Transverse colon (tissue), 4 donors: Measurements from ENCODE around the gene RGS9. TPM values are rescaled to one million over a fixed set of nuclear protein-coding genes. Genes with fewer than 3 reads are reported as not detected.

Experiments
- DNase-seq: peaks from one replicate; pipeline ENCODE4 v3.0.0-alpha.2; 2019
- H3K27ac ChIP-seq, 4 donors: fragments of 200-600 bp; sonication (generic); 2 replicates each; pipeline ENCODE4 v1.5.1; 2016 to 2018; ENCODE audit warnings: inconsistent platforms in 4 of 4
- H3K27me3 ChIP-seq: fragments of 200-600 bp; sonication (generic); 2 replicates; pipeline ENCODE4 v1.5.1; 2017; ENCODE audit warnings: inconsistent platforms
- H3K36me3 ChIP-seq, 4 donors: fragments of 200-600 bp; sonication (generic); 2 replicates each; pipeline ENCODE4 v1.5.1; 2017 to 2019; ENCODE audit warnings: inconsistent platforms in 4 of 4
- H3K4me1 ChIP-seq, 4 donors: fragments of 200-600 bp; sonication (generic); 2 replicates each; pipeline ENCODE4 v1.5.1; 2017 to 2020; ENCODE audit warnings: inconsistent platforms in 4 of 4
- H3K4me3 ChIP-seq, 4 donors: fragments of 200-600 bp; sonication (generic); 1 replicate in 1 of 4; 2 replicates in 3 of 4; pipeline versions ENCODE4 v1.5.1 to v1.6.1; 2017 to 2019; ENCODE audit warnings: inconsistent platforms in 4 of 4
- H3K9me3 ChIP-seq, 2 donors: fragments of 200-600 bp; sonication (generic); 2 replicates each; pipeline ENCODE4 v1.5.1; 2017 to 2019; ENCODE audit warnings: inconsistent platforms in 2 of 2
- CTCF ChIP-seq, 5 experiments: fragments of 200-600 bp in 3 of 5; fragments of 450-650 bp in 2 of 5; sonication (generic) in 3 of 5; IDR thresholded peaks; 1 replicate in 2 of 5; 2 replicates in 3 of 5; pipeline ENCODE4 v1.5.1; 2016 to 2017; ENCODE audit warnings: antibody characterized with exemption in 5 of 5, inconsistent platforms in 3 of 5, mild to moderate bottlenecking in 2 of 5, moderate library complexity in 1 of 5
- EP300 ChIP-seq: sonication (generic); formaldehyde crosslinking; IDR thresholded peaks from one replicate; pipeline ENCODE4 v1.6.1; 2017; ENCODE audit warnings: antibody characterized with exemption, low read depth
- POLR2A ChIP-seq: fragments of 450-650 bp; IDR thresholded peaks from one replicate; pipeline ENCODE4 v1.6.1; 2016; ENCODE audit warnings: antibody characterized with exemption, mild to moderate bottlenecking, moderate library complexity
- POLR2AphosphoS5 ChIP-seq, 3 donors: sonication (generic); formaldehyde crosslinking; IDR thresholded peaks; one replicate each; pipeline ENCODE4 v1.6.1; 2016; ENCODE audit warnings: antibody characterized with exemption in 3 of 3
- WGBS, 2 donors: methylation state at CpG; one replicate each; pipeline ENCODE4 v1.1.5; 2018; ENCODE audit warnings: low coverage in 1 of 2; 5-methylcytosine and 5-hydroxymethylcytosine counted together
- in situ Hi-C, 4 donors: fragments of 200-750 bp; cut with MboI; loops; one replicate each; pipeline versions ENCODE4 v1.15.0 to v1.15.1; 2017; ENCODE audit warnings: low sequenced_read_pairs in 3 of 4, low pct_ligation_motif_present in 1 of 4, low pct_unique_long_range_greater_than_20kb in 1 of 4
- intact Hi-C: fragments of 100-400 bp; cut with DNase I; formaldehyde crosslinking; loops from one replicate; pipeline ENCODE4 v1.15.1; 2023; ENCODE audit warnings: low total_unique reads
- total RNA-seq, 4 donors: library from RNA; depleted of rRNA; stranded (reverse); fragments of >200 nt; gene quantifications; one replicate each; pipeline ENCODE4 v1.1.0, GENCODE V29; 2016

The RGS9 gene
- total RNA-seq, 4 donors from 2014 or later: 2.6 to 10.6 (median 7.8) TPM; not detected in 1

- intact Hi-C loops: loop anchor here (10.0 kb wide), 1 partner anchor 118 kb away; no protein-coding TSS in a partner anchor
These were observed 34.4 kb upstream of the RGS9 start for GRCh38 chr17:65102788-65103187.

GRCh38 chr17:65103431-65103830, 33.7 kb upstream of the RGS9 start:
- Histone ChIP-seq H3K4me3 (no peak overlapping the region), H3K4me1 (peaks cover 6 to 38% (median 15%) of the 10 kb centered on the region in 4 donors), H3K36me3 (no peaks in the 10 kb centered on the region), H3K9me3 (no peaks in the 10 kb centered on the region), H3K27me3 (no peaks in the 10 kb centered on the region), H3K27ac (no peak overlapping the region)
- in situ Hi-C loops (loop anchor here in 2 of 4 donors (10.0 to 25.0 kb wide), 2 partner anchors 139 to 141 kb away; no protein-coding TSS in a partner anchor), intact Hi-C loops (loop anchor here (10.0 kb wide), 1 partner anchor 119 kb away; no protein-coding TSS in a partner anchor)
- 61 to 88% methylated on average over 2 to 3 of the region's 3 CpGs for WGBS, 2 donors
- no peak for TF ChIP-seq EP300
- TF ChIP-seq POLR2AphosphoS5 (IDR thresholded peaks at IDR 0.05): no peak
- TF ChIP-seq POLR2A: no peak
- DNase-seq: no peak

More at GRCh38 chr17:65102788-65103187, 34.4 kb upstream of the RGS9 start:
- H3K4me1 ChIP-seq: peaks cover 6 to 38% (median 15%) of the 10 kb centered on the region in 4 donors
- no peaks in the 10 kb centered on the region for H3K27me3 ChIP-seq
- H3K36me3 ChIP-seq: no peaks in the 10 kb centered on the region
- no peak overlapping the region for H3K4me3 ChIP-seq
- no peak overlapping the region for H3K27ac ChIP-seq
- TF ChIP-seq EP300: no peak
- no peak for TF ChIP-seq POLR2AphosphoS5 (IDR thresholded peaks at IDR 0.05)
- no peak for TF ChIP-seq POLR2A
- in situ Hi-C loops: loop anchor here in 2 of 4 donors (10.0 to 25.0 kb wide), 2 partner anchors 138 to 140 kb away; no protein-coding TSS in a partner anchor
- 60 to 67% methylated on average over 4 to 5 of the region's 5 CpGs for WGBS, 2 donors
- no peak for DNase-seq
- H3K9me3 ChIP-seq: no peaks in the 10 kb centered on the region

GRCh38 chr17:65103896-65104295, 33.3 kb upstream of the RGS9 start:
- Histone ChIP-seq H3K4me3 (no peak overlapping the region), H3K27me3 (no peaks in the 10 kb centered on the region), H3K9me3 (no peaks in the 10 kb centered on the region), H3K4me1 (peaks cover 6 to 38% (median 15%) of the 10 kb centered on the region in 4 donors), H3K27ac (no peak overlapping the region), H3K36me3 (no peaks in the 10 kb centered on the region)
- WGBS, 2 donors: 94 to 100% methylated on average over 1 to 5 of the region's 5 CpGs
- intact Hi-C loops (loop anchor here (10.0 kb wide), 1 partner anchor 119 kb away; no protein-coding TSS in a partner anchor), in situ Hi-C loops (loop anchor here in 2 of 4 donors (10.0 to 25.0 kb wide), 2 partner anchors 139 to 142 kb away; no protein-coding TSS in a partner anchor)
- DNase-seq: no peak
- no peak for TF ChIP-seq POLR2AphosphoS5 (IDR thresholded peaks at IDR 0.05)
- no peak for TF ChIP-seq EP300
- no peak for TF ChIP-seq POLR2A
- TF ChIP-seq CTCF (IDR thresholded peaks at IDR 0.05): no peak

GRCh38 chr17:65104541-65104940, 32.6 kb upstream of the RGS9 start:
- Histone ChIP-seq H3K4me1 (peaks cover 6 to 32% (median 15%) of the 10 kb centered on the region in 4 donors), H3K27me3 (no peaks in the 10 kb centered on the region), H3K4me3 (no peak overlapping the region), H3K36me3 (no peaks in the 10 kb centered on the region), H3K9me3 (no peaks in the 10 kb centered on the region), H3K27ac (peak overlapping the region in 1 of 4 donors; percentile 20)
- TF ChIP-seq EP300 (no peak), POLR2AphosphoS5 (IDR thresholded peaks at IDR 0.05) (no peak), CTCF (IDR thresholded peaks at IDR 0.05) (no peak), POLR2A (no peak)
- no peak for DNase-seq
- intact Hi-C loops (loop anchor here (10.0 kb wide), 1 partner anchor 120 kb away; no protein-coding TSS in a partner anchor), in situ Hi-C loops (loop anchor here in 2 of 4 donors (10.0 to 25.0 kb wide), 2 partner anchors 140 to 142 kb away; no protein-coding TSS in a partner anchor)

GRCh38 chr17:65104973-65105372, 32.2 kb upstream of the RGS9 start:
- H3K27ac ChIP-seq: peak overlapping the region in 1 of 4 donors; percentile 57
- intact Hi-C loops (loop anchor here (10.0 kb wide), 1 partner anchor 120 kb away; no protein-coding TSS in a partner anchor), in situ Hi-C loops (loop anchor here in 2 of 4 donors (10.0 to 25.0 kb wide), 2 partner anchors 140 to 143 kb away; no protein-coding TSS in a partner anchor)
- no peak for TF ChIP-seq POLR2A
- H3K4me1 ChIP-seq: peaks cover 2 to 28% (median 14%) of the 10 kb centered on the region in 4 donors
- no peak overlapping the region for H3K4me3 ChIP-seq
- no peaks in the 10 kb centered on the region for H3K9me3 ChIP-seq
- whole genome bisulfite sequencing, 2 donors: 72% methylated on average over 6 of the region's 6 CpGs
- H3K27me3 ChIP-seq: no peaks in the 10 kb centered on the region
- no peak for DNase-seq
- H3K36me3 ChIP-seq: no peaks in the 10 kb centered on the region
